ENCODE results near the gene GINS1. TPM values are rescaled to one million over a fixed set of nuclear protein-coding genes. Genes with fewer than 3 reads are reported as not detected.
"Not testable (repeated sequence)": the region's sequence is repeated elsewhere in the genome, so short reads cannot be mapped to it uniquely, and the experiment has no call there.

Gene GINS1
- total and polyA plus RNA-seq, 7 experiments from 2014 or later = 0.44 to 24.9 (median 0.88) TPM

DNA sequence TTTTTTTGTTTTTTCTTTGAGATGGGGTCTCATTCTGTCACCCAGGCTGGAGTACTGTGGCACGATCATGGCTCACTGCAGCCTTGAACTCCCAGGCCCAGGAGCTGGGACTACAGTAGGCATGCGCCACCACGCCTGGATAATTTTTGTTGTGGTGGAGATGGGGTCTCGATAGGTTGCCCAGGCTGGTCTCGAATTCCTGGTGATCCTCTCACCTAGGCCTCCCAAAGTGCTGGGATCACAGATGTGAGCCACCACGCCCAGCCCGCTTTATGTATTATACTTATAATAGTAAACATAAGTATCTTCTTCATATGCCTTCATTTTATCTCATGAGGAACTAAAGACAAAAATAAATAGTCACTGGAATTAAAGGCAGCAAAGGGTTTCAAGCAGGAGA, 63.5 kb downstream of the GINS1 start:
- intact Hi-C loops (cut with micrococcal nuclease) = no loop called here
- H3K9me3 Mint-ChIP-seq = no peaks in the 10 kb centered on the region
- no peaks in the 10 kb centered on the region for H3K27me3 Mint-ChIP-seq
- Histone ChIP-seq H3K27me3 (ENCODE audit: control insufficient read depth in 2 of 2, insufficient read depth in 2 of 2, low read length in 2 of 2) (no peaks in the 10 kb centered on the region), H3K4me3 (ENCODE audit: low read length) (no peak overlapping the region), H3K9me3 (ENCODE audit: control insufficient read depth in 2 of 3, low read length in 3 of 3) (no peaks in the 10 kb centered on the region), H3K4me1 (ENCODE audit: control insufficient read depth in 2 of 2, insufficient read depth in 2 of 2, low read length in 2 of 2) (no peaks in the 10 kb centered on the region), H3K36me3 (ENCODE audit: control insufficient read depth in 2 of 3, insufficient read depth in 3 of 3, low read length in 3 of 3) (no peaks in the 10 kb centered on the region), H3K27ac (ENCODE audit: low read depth, low read length) (no peak overlapping the region)
- CTCF ChIA-PET = no interaction called here
- ATAC-seq (no peak), DNase-seq (no peak)
- H3K36me3 Mint-ChIP-seq = peaks cover 0 to 3% (median 0%) of the 10 kb centered on the region in 5 donors
- POLR2A ChIA-PET = no interaction called here
- H3K27ac Mint-ChIP-seq = no peak overlapping the region
- H3K4me1 Mint-ChIP-seq = peaks cover 0 to 10% (median 7%) of the 10 kb centered on the region in 7 donors
- H3K4me3 Mint-ChIP-seq = no peak overlapping the region

DNA sequence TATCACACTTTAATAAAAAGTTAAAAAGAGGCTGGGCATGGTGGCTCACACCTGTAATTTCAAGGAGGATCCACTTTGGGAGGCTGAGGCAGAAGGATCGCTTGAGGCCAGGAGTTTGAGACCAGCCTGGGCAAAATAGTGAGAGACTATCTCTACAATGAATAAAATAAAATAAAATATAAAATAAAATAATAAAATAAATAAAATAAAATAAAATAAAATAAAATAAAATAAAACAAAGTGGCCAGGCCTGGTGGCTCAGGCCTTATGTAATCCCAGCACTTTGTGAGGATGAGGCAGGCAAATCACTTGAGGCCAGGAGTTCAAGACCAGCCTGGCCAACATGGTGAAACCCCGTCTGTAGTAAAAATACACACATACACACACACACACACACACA, 65.8 kb downstream of the GINS1 start:
- DNase-seq; CTCF ChIA-PET; H3K4me3 ChIP-seq (ENCODE audit: low read length); H3K4me3 Mint-ChIP-seq; ATAC-seq; H3K36me3 Mint-ChIP-seq; H3K36me3 ChIP-seq (ENCODE audit: control insufficient read depth in 2 of 3, insufficient read depth in 3 of 3, low read length in 3 of 3); H3K27me3 ChIP-seq (ENCODE audit: control insufficient read depth in 2 of 2, insufficient read depth in 2 of 2, low read length in 2 of 2); H3K9me3 Mint-ChIP-seq; H3K4me1 Mint-ChIP-seq; H3K27ac Mint-ChIP-seq; POLR2A ChIA-PET; H3K27me3 Mint-ChIP-seq; H3K9me3 ChIP-seq (ENCODE audit: control insufficient read depth in 2 of 3, low read length in 3 of 3); H3K27ac ChIP-seq (ENCODE audit: low read depth, low read length); H3K4me1 ChIP-seq (ENCODE audit: control insufficient read depth in 2 of 2, insufficient read depth in 2 of 2, low read length in 2 of 2); intact Hi-C loops (cut with micrococcal nuclease): not testable (repeated sequence)

- ATAC-seq (no peak), DNase-seq (no peak)
- Mint-ChIP-seq H3K4me1 (no peaks in the 10 kb centered on the region), H3K4me3 (no peak overlapping the region), H3K36me3 (peaks cover 0 to 5% (median 0%) of the 10 kb centered on the region in 5 donors), H3K27me3 (no peaks in the 10 kb centered on the region), H3K27ac (no peak overlapping the region), H3K9me3 (no peaks in the 10 kb centered on the region)
- Histone ChIP-seq H3K4me1 (ENCODE audit: control insufficient read depth in 2 of 2, insufficient read depth in 2 of 2, low read length in 2 of 2) (no peaks in the 10 kb centered on the region), H3K4me3 (ENCODE audit: low read length) (no peak overlapping the region), H3K27me3 (ENCODE audit: control insufficient read depth in 2 of 2, insufficient read depth in 2 of 2, low read length in 2 of 2) (no peaks in the 10 kb centered on the region), H3K36me3 (ENCODE audit: control insufficient read depth in 2 of 3, insufficient read depth in 3 of 3, low read length in 3 of 3) (no peaks in the 10 kb centered on the region), H3K9me3 (ENCODE audit: control insufficient read depth in 2 of 3, low read length in 3 of 3) (no peaks in the 10 kb centered on the region), H3K27ac (ENCODE audit: low read depth, low read length) (no peak overlapping the region)
- intact Hi-C loops (cut with micrococcal nuclease) = no loop called here
- CTCF ChIA-PET = no interaction called here
- POLR2A ChIA-PET = no interaction called here
Measured at GRCh38 chr20:25476106-25477013, 68.9 kb downstream of the GINS1 start.

DNA sequence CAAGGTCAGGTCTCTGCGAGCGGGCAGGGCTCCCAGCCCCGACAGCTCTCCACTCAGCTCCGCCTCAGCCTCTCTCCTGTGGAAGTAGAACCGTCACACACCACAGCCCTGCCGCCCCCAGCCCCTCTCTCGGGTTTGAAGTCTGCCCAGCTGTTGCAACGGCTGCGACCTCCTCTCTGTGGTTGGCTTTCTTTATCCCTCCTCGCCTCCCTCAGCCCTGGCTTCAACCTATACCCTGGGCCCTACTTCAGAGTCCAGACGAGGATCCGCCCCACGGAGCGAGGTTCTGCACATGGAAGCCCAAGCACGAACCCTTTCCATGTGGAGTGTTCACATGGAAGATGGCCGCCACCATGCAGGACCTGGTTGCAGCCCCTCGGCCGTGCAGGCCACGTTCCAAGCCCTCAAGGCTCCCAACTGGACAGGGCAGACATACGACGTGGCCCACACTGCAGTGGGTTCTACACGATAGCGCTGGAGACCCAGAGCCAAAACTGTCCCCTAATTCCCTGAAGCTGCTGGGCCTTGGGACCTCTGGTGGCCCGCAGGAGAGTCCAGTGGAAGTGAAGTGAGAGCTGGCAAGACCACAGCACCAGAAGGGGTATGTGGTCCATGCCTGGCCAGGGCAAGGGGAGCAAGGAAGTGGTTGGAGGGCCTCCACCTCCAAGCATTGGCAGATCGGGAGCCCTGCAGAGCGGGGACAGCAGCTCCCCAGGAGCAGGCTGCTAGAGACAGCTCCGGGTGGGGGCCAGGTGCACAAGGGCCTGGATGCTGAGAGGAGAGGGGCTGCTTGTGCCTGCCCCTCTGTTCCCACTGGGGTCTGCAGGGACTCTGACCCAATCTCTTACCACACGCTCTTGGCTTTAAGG, 69.8 kb downstream of the GINS1 start:
- Histone ChIP-seq H3K4me3 (ENCODE audit: low read length) (no peak overlapping the region), H3K27ac (ENCODE audit: low read depth, low read length) (no peak overlapping the region), H3K36me3 (ENCODE audit: control insufficient read depth in 2 of 3, insufficient read depth in 3 of 3, low read length in 3 of 3) (no peaks in the 10 kb centered on the region), H3K9me3 (ENCODE audit: control insufficient read depth in 2 of 3, low read length in 3 of 3) (no peaks in the 10 kb centered on the region), H3K4me1 (ENCODE audit: control insufficient read depth in 2 of 2, insufficient read depth in 2 of 2, low read length in 2 of 2) (no peaks in the 10 kb centered on the region), H3K27me3 (ENCODE audit: control insufficient read depth in 2 of 2, insufficient read depth in 2 of 2, low read length in 2 of 2) (no peaks in the 10 kb centered on the region)
- no peaks in the 10 kb centered on the region for H3K27me3 Mint-ChIP-seq
- ATAC-seq = no peak
- H3K27ac Mint-ChIP-seq = no peak overlapping the region
- no peak overlapping the region for H3K4me3 Mint-ChIP-seq
- no peaks in the 10 kb centered on the region for H3K4me1 Mint-ChIP-seq
- CTCF ChIA-PET = no interaction called here
- H3K36me3 Mint-ChIP-seq = peaks cover 0 to 5% (median 0%) of the 10 kb centered on the region in 5 donors
- DNase-seq = no peak
- no peaks in the 10 kb centered on the region for H3K9me3 Mint-ChIP-seq
- POLR2A ChIA-PET = no interaction called here
- intact Hi-C loops (cut with micrococcal nuclease) = no loop called here

- H3K4me1 Mint-ChIP-seq = peaks cover 0 to 9% (median 9%) of the 10 kb centered on the region in 7 donors
- H3K9me3 Mint-ChIP-seq = no peaks in the 10 kb centered on the region
- no peak overlapping the region for H3K4me3 Mint-ChIP-seq
- H3K27me3 Mint-ChIP-seq = no peaks in the 10 kb centered on the region
- POLR2A ChIA-PET = interaction anchor here (1.0 kb wide), 1 partner anchor 13 kb away, joined by 4 read pairs; no protein-coding TSS in a partner anchor
- no peak overlapping the region for H3K27ac ChIP-seq (ENCODE audit: low read depth, low read length)
- no peaks in the 10 kb centered on the region for H3K9me3 ChIP-seq (ENCODE audit: control insufficient read depth in 2 of 3, low read length in 3 of 3)
- CTCF ChIA-PET = no interaction called here
- no peaks in the 10 kb centered on the region for H3K27me3 ChIP-seq (ENCODE audit: control insufficient read depth in 2 of 2, insufficient read depth in 2 of 2, low read length in 2 of 2)
- H3K4me3 ChIP-seq (ENCODE audit: low read length) = no peak overlapping the region
- H3K36me3 Mint-ChIP-seq = peaks cover 0 to 5% (median 0%) of the 10 kb centered on the region in 5 donors
- no peak overlapping the region for H3K27ac Mint-ChIP-seq
- no peaks in the 10 kb centered on the region for H3K4me1 ChIP-seq (ENCODE audit: control insufficient read depth in 2 of 2, insufficient read depth in 2 of 2, low read length in 2 of 2)
- DNase-seq (no peak), ATAC-seq (no peak)
- intact Hi-C loops (cut with micrococcal nuclease) = no loop called here
- H3K36me3 ChIP-seq (ENCODE audit: control insufficient read depth in 2 of 3, insufficient read depth in 3 of 3, low read length in 3 of 3) = no peaks in the 10 kb centered on the region
Measured at GRCh38 chr20:25478889-25479568, 71.6 kb downstream of the GINS1 start.

DNA sequence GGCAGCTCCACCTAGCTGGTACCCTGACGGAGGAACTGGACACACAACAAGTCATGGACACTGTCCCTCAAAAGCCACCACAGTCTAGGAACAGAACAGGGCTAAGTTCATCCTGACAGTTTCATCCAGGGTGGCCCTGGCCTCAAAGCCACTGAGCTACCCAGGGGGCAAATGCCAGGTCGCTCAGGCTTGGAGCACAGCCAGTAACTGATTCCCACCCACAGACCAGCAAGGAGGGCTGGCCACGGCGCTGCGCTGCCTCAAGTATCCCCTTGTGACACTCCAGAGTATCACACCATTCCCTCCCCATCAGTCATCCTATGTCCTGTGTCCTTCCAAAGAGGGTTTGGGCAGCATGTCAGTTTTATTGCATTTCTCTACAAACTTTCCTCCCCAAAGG, 72.2 kb downstream of the GINS1 start:
- no peak for ATAC-seq
- peaks cover 2 to 15% (median 15%) of the 10 kb centered on the region in 7 donors for H3K4me1 Mint-ChIP-seq
- no peak overlapping the region for H3K27ac ChIP-seq (ENCODE audit: low read depth, low read length)
- H3K27ac Mint-ChIP-seq = no peak overlapping the region
- H3K4me3 ChIP-seq (ENCODE audit: low read length) = no peak overlapping the region
- H3K4me1 ChIP-seq (ENCODE audit: control insufficient read depth in 2 of 2, insufficient read depth in 2 of 2, low read length in 2 of 2) = peaks cover 0 to 6% of the 10 kb centered on the region in 2 donors
- H3K4me3 Mint-ChIP-seq = no peak overlapping the region
- intact Hi-C loops (cut with micrococcal nuclease) = no loop called here
- no peaks in the 10 kb centered on the region for H3K27me3 Mint-ChIP-seq
- no peaks in the 10 kb centered on the region for H3K9me3 Mint-ChIP-seq
- no peaks in the 10 kb centered on the region for H3K27me3 ChIP-seq (ENCODE audit: control insufficient read depth in 2 of 2, insufficient read depth in 2 of 2, low read length in 2 of 2)
- peaks cover 0 to 5% (median 0%) of the 10 kb centered on the region in 5 donors for H3K36me3 Mint-ChIP-seq
- no peak for DNase-seq
- ChIA-PET POLR2A (interaction anchor here (1.0 kb wide), 1 partner anchor 13 kb away, joined by 4 read pairs; no protein-coding TSS in a partner anchor), CTCF (no interaction called here)
- H3K9me3 ChIP-seq (ENCODE audit: control insufficient read depth in 2 of 3, low read length in 3 of 3) = no peaks in the 10 kb centered on the region
- no peaks in the 10 kb centered on the region for H3K36me3 ChIP-seq (ENCODE audit: control insufficient read depth in 2 of 3, insufficient read depth in 3 of 3, low read length in 3 of 3)

Measured in naive thymus-derived CD4-positive, alpha-beta T cell (primary cell).